CD8-positive, alpha-beta memory T cell (primary cell): ENCODE measurements around the gene BMPR2. TPM values are rescaled to one million over a fixed set of nuclear protein-coding genes. Genes with fewer than 3 reads are reported as not detected.
"Not testable (repeated sequence)": the region's sequence is repeated elsewhere in the genome, so short reads cannot be mapped to it uniquely, and the experiment has no call there.

Experiments used
- CTCF ChIA-PET: fragments of 350-600 bp; sonication (Branson Sonifier 250); formaldehyde crosslinking; loops from one replicate; lab custom pipeline; 2021; ENCODE audit warnings: antibody characterized with exemption; lab: Charles Lee
- POLR2A ChIA-PET: fragments of 350-600 bp; sonication (Branson Sonifier 250); formaldehyde crosslinking; loops from one replicate; lab custom pipeline; 2021; ENCODE audit warnings: antibody characterized with exemption; lab: Charles Lee
- DNase-seq, 5 donors: peaks; one replicate each; pipeline versions ENCODE4 v3.0.0 to v3.0.0-alpha.2; 2020 to 2022; ENCODE audit warnings: mixed read lengths in 1 of 5
- H3K27ac ChIP-seq: one replicate; pipeline ENCODE4 v1.7.0; 2013; ENCODE audit warnings: low read depth, mild to moderate bottlenecking, low read length, moderate library complexity
- H3K27me3 ChIP-seq: 2 replicates; pipeline ENCODE4 v1.7.0; 2013; ENCODE audit warnings: low read length, mild to moderate bottlenecking; ENCODE audit not compliant: insufficient read depth, poor library complexity, severe bottlenecking
- H3K36me3 ChIP-seq: 2 replicates; pipeline ENCODE4 v1.7.0; 2013; ENCODE audit warnings: mild to moderate bottlenecking, low read length, moderate library complexity; ENCODE audit not compliant: insufficient read depth
- H3K4me1 ChIP-seq: 2 replicates; pipeline ENCODE4 v1.7.0; 2013; ENCODE audit warnings: mild to moderate bottlenecking, low read length, moderate library complexity; ENCODE audit not compliant: insufficient read depth
- H3K4me3 ChIP-seq: 2 replicates; pipeline ENCODE4 v1.7.0; 2013; ENCODE audit warnings: mild to moderate bottlenecking, low read length
- H3K9me3 ChIP-seq: 2 replicates; pipeline ENCODE4 v1.7.0; 2013; ENCODE audit warnings: mild to moderate bottlenecking, low read length
- H3K27ac Mint-ChIP-seq, 8 donors: one replicate each; pipeline ENCODE4 v1.8.0; 2020 to 2021; ENCODE audit warnings: mixed read lengths in 8 of 8, mild to moderate bottlenecking in 6 of 8, inconsistent platforms in 3 of 8, moderate library complexity in 3 of 8
- H3K27me3 Mint-ChIP-seq, 2 donors: one replicate each; pipeline ENCODE4 v1.8.0; 2020 to 2021; ENCODE audit warnings: mixed read lengths in 2 of 2, mild to moderate bottlenecking in 1 of 2, moderate library complexity in 1 of 2
- H3K36me3 Mint-ChIP-seq, 3 donors: one replicate each; pipeline ENCODE4 v1.8.0; 2020 to 2021; ENCODE audit warnings: mixed read lengths in 3 of 3, inconsistent platforms in 1 of 3, mild to moderate bottlenecking in 1 of 3
- H3K4me1 Mint-ChIP-seq, 3 donors: one replicate each; pipeline ENCODE4 v1.8.0; 2020 to 2021; ENCODE audit warnings: mixed read lengths in 3 of 3, inconsistent platforms in 1 of 3, mild to moderate bottlenecking in 1 of 3
- H3K4me3 Mint-ChIP-seq, 7 donors: one replicate each; pipeline ENCODE4 v1.8.0; 2020 to 2021; ENCODE audit warnings: mixed read lengths in 7 of 7, mild to moderate bottlenecking in 6 of 7, moderate library complexity in 4 of 7, inconsistent platforms in 2 of 7
- H3K9me3 Mint-ChIP-seq, 5 donors: one replicate each; pipeline ENCODE4 v1.8.0; 2020 to 2022; ENCODE audit warnings: mixed read lengths in 5 of 5, mild to moderate bottlenecking in 3 of 5, moderate library complexity in 2 of 5, inconsistent platforms in 1 of 5
- polyA plus RNA-seq: library from polyadenylated mRNA; unstranded; fragments of 300-500 nt; fragmentation: Illumina TruSeq; gene quantifications from one replicate; pipeline ENCODE4 v1.2.3, GENCODE V29; 2021
- total RNA-seq, 2 experiments: library from RNA; stranded (reverse); gene quantifications; one replicate each; pipeline ENCODE4 v1.2.3, GENCODE V29; 2021

The BMPR2 gene
- total and polyA plus RNA-seq, 3 experiments from 2014 or later = 3.1 to 9.7 (median 9.7) TPM

- H3K9me3 Mint-ChIP-seq, H3K4me3 ChIP-seq, H3K4me1 ChIP-seq, H3K36me3 ChIP-seq, POLR2A ChIA-PET, H3K27ac ChIP-seq, H3K27me3 Mint-ChIP-seq, H3K36me3 Mint-ChIP-seq, H3K27me3 ChIP-seq, H3K27ac Mint-ChIP-seq, H3K4me3 Mint-ChIP-seq, H3K4me1 Mint-ChIP-seq, DNase-seq, H3K9me3 ChIP-seq: not testable (repeated sequence)
- CTCF ChIA-PET = interaction anchor here (1.5 kb wide), 1 partner anchor 664 kb away, joined by 7 read pairs; the partner anchor contains the start of gene CYP20A1
Measured at GRCh38 chr2:202575194-202575593, 199.1 kb downstream of the BMPR2 start.

- no peaks in the 10 kb centered on the region for H3K4me1 Mint-ChIP-seq
- H3K27ac Mint-ChIP-seq = no peak overlapping the region
- no peak for DNase-seq
- no peaks in the 10 kb centered on the region for H3K27me3 ChIP-seq
- no peak overlapping the region for H3K27ac ChIP-seq
- H3K4me3 ChIP-seq = no peak overlapping the region
- no peaks in the 10 kb centered on the region for H3K4me1 ChIP-seq
- no peaks in the 10 kb centered on the region for H3K9me3 Mint-ChIP-seq
- H3K4me3 Mint-ChIP-seq = no peak overlapping the region
- CTCF ChIA-PET = no interaction called here
- H3K36me3 Mint-ChIP-seq = no peaks in the 10 kb centered on the region
- POLR2A ChIA-PET = no interaction called here
- H3K27me3 Mint-ChIP-seq = peaks cover 0 to 5% of the 10 kb centered on the region in 2 donors
- no peaks in the 10 kb centered on the region for H3K9me3 ChIP-seq
- H3K36me3 ChIP-seq = no peaks in the 10 kb centered on the region
Measured at GRCh38 chr2:202577250-202578183, 201.4 kb downstream of the BMPR2 start.

DNA sequence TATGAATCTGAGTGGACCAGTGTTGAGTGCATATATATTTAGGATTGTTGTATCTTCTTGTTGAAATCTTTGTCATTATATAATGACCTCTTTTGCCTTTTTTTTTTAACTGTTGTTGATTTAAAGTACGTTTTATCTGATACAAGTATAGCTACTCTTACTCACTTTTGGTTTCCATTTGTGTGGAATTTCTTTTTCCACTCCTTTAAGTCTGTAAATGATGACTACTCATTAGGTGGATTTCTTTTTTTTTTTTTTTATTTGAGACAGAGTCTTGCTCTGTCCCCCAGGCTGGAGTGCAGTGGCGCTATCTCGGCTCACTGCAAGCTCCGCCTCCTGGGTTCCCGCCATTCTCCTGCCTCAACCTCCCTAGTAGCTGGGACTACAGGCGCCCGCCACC, 206.7 kb downstream of the BMPR2 start:
- H3K36me3 Mint-ChIP-seq, H3K9me3 ChIP-seq, H3K27me3 Mint-ChIP-seq, H3K4me1 Mint-ChIP-seq, H3K36me3 ChIP-seq, H3K4me3 ChIP-seq, H3K4me3 Mint-ChIP-seq, H3K9me3 Mint-ChIP-seq, H3K4me1 ChIP-seq, H3K27ac Mint-ChIP-seq, DNase-seq, CTCF ChIA-PET, H3K27me3 ChIP-seq, H3K27ac ChIP-seq: not testable (repeated sequence)
- POLR2A ChIA-PET = interaction anchor here (0.7 kb wide), 1 partner anchor 113 kb away, joined by 3 read pairs; no protein-coding TSS in a partner anchor

DNA sequence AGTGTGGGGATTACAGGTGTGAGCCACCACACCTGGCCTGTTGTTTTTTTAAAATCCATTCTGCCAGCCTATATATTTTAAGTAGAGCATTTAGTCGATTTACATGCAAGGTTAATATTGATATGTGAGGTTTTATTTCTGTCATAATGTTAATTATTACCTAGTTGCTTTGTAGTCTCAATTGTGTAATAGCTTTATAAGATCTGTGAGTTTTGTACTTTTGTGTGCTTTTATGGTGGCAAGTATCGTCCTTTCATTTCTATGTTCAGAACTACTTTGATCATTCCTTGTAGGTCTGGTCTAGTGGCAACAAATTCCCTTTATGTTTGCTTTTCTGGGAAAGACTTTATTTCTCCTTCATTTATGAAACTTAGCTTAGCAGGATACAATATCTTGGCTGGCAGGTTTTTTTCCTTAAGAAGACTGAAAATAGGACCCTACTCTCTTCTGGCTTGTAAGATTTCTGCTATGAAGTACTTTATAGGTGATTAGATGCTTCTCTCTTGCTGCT, 207.6 kb downstream of the BMPR2 start:
- Histone ChIP-seq H3K4me3 (no peak overlapping the region), H3K4me1 (peaks cover 4% of the 10 kb centered on the region), H3K27me3 (no peaks in the 10 kb centered on the region), H3K27ac (no peak overlapping the region), H3K36me3 (no peaks in the 10 kb centered on the region), H3K9me3 (no peaks in the 10 kb centered on the region)
- Mint-ChIP-seq H3K9me3 (peaks cover 0 to 2% (median 0%) of the 10 kb centered on the region in 5 donors), H3K4me1 (peaks cover 4 to 5% (median 4%) of the 10 kb centered on the region in 3 donors), H3K27me3 (peaks cover 0 to 2% of the 10 kb centered on the region in 2 donors), H3K36me3 (peaks cover 0 to 8% (median 0%) of the 10 kb centered on the region in 3 donors), H3K27ac (no peak overlapping the region), H3K4me3 (no peak overlapping the region)
- no peak for DNase-seq
- ChIA-PET POLR2A (no interaction called here), CTCF (interaction anchor here (0.9 kb wide), 1 partner anchor 287 kb away, joined by 3 read pairs; the partner anchor contains the start of gene ICA1L)

DNA sequence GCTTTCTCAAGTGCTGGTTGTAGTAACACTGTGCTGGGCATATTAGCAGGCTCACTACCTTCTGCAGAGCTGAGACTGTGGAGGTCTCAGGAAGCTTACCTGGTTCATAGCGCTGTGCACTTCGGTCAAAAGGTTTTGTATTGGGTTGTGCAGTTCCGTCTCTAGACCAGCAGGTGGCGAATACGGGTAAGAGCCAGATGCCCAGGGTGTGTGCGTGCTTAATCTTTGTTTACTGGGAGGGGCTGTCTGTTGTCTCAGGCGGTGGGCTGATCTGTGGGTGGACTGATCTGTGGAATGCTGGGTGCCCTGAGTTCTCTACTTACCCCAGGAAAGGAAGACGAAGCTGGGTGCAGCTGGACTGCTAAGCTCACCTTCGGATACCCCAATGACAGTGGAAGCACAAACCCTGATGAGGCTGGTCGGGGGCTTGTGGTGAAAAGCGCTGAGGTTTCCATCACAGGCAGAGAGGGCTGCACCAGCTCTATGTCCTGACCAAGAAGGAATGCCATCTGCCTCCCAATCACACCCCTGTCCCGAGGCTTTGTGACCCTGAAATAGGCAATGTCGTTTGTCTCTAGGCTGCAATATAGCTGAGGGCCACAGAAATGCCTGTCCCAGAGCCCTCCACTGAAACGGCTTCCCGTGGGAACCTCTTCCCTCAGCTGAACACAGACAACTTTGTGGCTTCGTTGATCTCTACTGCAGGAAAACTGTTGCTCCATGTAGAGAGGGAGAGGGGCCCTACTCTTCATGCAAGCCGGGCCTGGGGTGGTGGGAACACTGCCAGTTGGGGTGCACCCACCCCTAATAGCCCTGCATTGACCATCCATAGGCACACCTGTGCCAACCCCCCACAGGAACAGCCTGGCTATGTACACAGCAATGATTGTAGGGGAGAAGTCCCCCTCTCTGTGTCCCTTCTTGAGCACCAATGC, 212.8 kb downstream of the BMPR2 start:
- Mint-ChIP-seq H3K27ac (peak overlapping the region in 1 of 8 donors; percentile 12), H3K4me3 (peak overlapping the region in 4 of 7 donors; percentile 19 to 69 (median 30))
- POLR2A ChIA-PET = interaction anchor here (0.6 to 1.4 kb wide), 3 partner anchors 10 to 120 kb away, joined by 3 to 10 read pairs (median 7); partner anchors contain the start of gene FAM117B

DNA sequence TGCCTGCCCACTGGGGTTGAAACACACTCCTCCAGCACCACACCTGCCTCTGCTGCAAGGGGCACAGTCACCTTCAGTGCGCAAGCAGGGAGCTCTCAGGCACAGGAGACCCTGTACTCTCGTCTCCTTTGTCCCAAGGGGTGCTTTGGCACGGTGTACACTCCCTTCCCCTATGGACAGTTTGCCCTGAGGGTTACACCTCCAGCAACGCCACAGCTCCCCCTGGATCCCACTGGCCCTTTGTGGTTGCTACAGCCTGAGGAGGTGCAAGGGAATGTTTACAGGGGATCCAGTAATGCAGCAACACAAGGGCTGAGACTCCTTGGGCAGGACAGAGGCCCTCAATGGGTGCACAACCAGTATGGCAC, 213.4 kb downstream of the BMPR2 start:
- no peaks in the 10 kb centered on the region for H3K27me3 Mint-ChIP-seq
- DNase-seq = no peak
- Histone ChIP-seq H3K36me3 (no peaks in the 10 kb centered on the region), H3K4me1 (peaks cover 8% of the 10 kb centered on the region), H3K4me3 (no peak overlapping the region), H3K27me3 (no peaks in the 10 kb centered on the region), H3K27ac (no peak overlapping the region), H3K9me3 (no peaks in the 10 kb centered on the region)
- POLR2A ChIA-PET = interaction anchor here (1.4 kb wide), 1 partner anchor 46 kb away, joined by 7 read pairs; the partner anchor contains the start of gene FAM117B
- H3K9me3 Mint-ChIP-seq = no peaks in the 10 kb centered on the region
- H3K27ac Mint-ChIP-seq = no peak overlapping the region
- no peaks in the 10 kb centered on the region for H3K36me3 Mint-ChIP-seq
- CTCF ChIA-PET = interaction anchor here (0.8 to 5.0 kb wide), 11 partner anchors 9 to 649 kb away, joined by 3 to 39 read pairs (median 6); partner anchors contain the start of genes CYP20A1, FAM117B and ICA1L
- no peak overlapping the region for H3K4me3 Mint-ChIP-seq
- H3K4me1 Mint-ChIP-seq = peaks cover 4 to 10% (median 7%) of the 10 kb centered on the region in 3 donors

More for the DNA sequence above, 212.8 kb downstream of the BMPR2 start:
- Mint-ChIP-seq H3K4me1 (peaks cover 4 to 10% (median 7%) of the 10 kb centered on the region in 3 donors), H3K9me3 (no peaks in the 10 kb centered on the region), H3K27me3 (no peaks in the 10 kb centered on the region), H3K36me3 (peaks cover 0 to 3% (median 0%) of the 10 kb centered on the region in 3 donors)
- peaks cover 8% of the 10 kb centered on the region for H3K4me1 ChIP-seq
- H3K4me3 ChIP-seq = no peak overlapping the region
- H3K9me3 ChIP-seq = no peaks in the 10 kb centered on the region
- CTCF ChIA-PET = interaction anchor here (0.6 to 5.0 kb wide), 27 partner anchors 10 to 837 kb away, joined by 3 to 39 read pairs (median 4); partner anchors contain the start of genes CARF, CYP20A1, FAM117B and ICA1L
- peak; percentile 39 to 80 (median 66) for DNase-seq
- no peaks in the 10 kb centered on the region for H3K36me3 ChIP-seq
- H3K27ac ChIP-seq = no peak overlapping the region
- H3K27me3 ChIP-seq = no peaks in the 10 kb centered on the region

DNA sequence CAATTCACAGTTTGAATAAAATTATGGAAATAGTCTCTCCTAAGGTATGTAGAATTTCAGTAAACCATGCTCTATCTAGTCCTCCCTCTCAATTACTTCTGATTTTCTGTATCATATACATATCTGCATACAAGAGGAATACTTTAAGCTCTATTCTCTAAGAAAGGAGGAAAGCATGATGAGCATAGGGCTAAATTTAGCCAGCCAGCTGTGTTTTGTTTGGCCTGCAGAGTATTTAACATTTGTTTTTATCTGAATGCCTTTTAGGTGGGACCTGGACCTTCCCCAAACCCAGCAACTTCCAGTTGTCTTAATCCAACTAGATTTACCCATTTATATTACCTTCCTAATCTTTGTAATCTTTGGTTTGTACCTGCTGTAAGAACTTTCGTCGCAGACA, 216.4 kb downstream of the BMPR2 start:
- no peaks in the 10 kb centered on the region for H3K27me3 Mint-ChIP-seq
- Histone ChIP-seq H3K27me3 (no peaks in the 10 kb centered on the region), H3K4me3 (no peak overlapping the region), H3K36me3 (no peaks in the 10 kb centered on the region), H3K27ac (no peak overlapping the region), H3K4me1 (peaks cover 8% of the 10 kb centered on the region), H3K9me3 (no peaks in the 10 kb centered on the region)
- H3K4me1 Mint-ChIP-seq = peaks cover 4 to 10% (median 7%) of the 10 kb centered on the region in 3 donors
- no peak for DNase-seq
- no peak overlapping the region for H3K4me3 Mint-ChIP-seq
- no peak overlapping the region for H3K27ac Mint-ChIP-seq
- CTCF ChIA-PET = no interaction called here
- H3K36me3 Mint-ChIP-seq = no peaks in the 10 kb centered on the region
- no peaks in the 10 kb centered on the region for H3K9me3 Mint-ChIP-seq
- POLR2A ChIA-PET = no interaction called here
